CD1c-positive myeloid dendritic cell (primary cell): ENCODE results near the gene XYLT2.
A peak's percentile ranks its signal among the peaks of the same experiment; 100 is the strongest.
"Not testable (repeated sequence)": the region's sequence is repeated elsewhere in the genome, so short reads cannot be mapped to it uniquely, and the experiment has no call there.

Source experiments
- DNase-seq: peaks from one replicate; pipeline ENCODE4 v3.0.0-alpha.2; 2016; ENCODE audit errors: extremely low spot score

XYLT2 gene

DNA sequence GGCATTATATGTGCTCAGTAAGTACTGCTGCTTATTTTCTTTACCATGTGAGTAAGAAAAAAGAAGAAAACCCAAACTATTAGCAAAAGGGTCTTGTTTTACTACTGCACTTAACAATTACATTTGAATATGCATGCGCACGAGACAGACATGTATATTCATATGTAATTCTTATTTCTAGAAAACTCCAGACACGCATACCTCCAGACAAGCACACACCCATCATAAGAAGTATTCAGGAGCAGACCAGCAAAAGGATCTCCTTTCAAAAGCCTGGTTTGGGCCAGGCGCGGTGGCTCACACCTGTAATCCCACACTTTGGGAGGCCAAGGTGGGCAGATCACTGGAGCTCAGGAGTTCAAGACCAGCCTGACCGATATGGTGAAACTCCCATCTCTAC is 43.6 kb downstream of the XYLT2 start:
- no peak for DNase-seq

DNA sequence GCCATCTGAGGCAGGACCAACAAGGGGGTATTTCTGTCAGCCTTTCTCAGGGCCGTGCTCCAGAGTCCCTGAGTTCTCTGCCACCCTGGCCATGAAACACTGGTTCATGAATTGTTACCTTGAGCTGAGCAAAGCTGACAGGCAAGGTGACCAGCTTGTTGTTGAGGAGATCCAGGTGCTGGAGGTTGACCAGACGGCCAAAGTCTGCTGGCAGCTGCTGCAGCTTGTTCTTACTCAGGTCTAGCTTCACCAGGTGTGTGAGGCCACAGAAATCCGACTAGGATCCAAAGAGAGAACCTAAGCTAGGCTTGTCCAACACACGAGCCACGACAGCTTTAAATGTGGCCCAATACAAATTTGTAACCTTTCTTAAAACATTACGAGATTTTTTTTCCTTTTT is 46.7 kb downstream of the XYLT2 start:
- DNase-seq: no peak

DNA sequence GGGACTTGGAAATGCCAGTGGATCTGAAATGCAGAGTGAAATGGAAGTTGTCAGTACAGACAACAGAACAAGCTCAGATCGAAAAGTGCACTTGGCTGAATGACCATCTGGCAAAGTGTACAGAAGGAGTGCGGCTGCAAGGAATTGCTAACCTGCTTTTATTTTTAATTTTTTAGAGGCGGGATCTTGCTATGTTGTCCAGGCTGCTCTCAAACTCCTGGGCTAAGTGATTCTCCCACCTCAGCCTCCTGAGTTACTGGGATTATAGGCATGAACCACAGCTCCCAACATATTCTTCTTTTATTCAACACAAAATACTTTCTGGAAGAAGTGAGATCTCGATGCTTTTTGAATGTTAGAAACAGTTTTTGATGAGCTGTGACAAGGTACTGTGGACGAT is 47.8 kb downstream of the XYLT2 start:
- no peak for DNase-seq

DNA sequence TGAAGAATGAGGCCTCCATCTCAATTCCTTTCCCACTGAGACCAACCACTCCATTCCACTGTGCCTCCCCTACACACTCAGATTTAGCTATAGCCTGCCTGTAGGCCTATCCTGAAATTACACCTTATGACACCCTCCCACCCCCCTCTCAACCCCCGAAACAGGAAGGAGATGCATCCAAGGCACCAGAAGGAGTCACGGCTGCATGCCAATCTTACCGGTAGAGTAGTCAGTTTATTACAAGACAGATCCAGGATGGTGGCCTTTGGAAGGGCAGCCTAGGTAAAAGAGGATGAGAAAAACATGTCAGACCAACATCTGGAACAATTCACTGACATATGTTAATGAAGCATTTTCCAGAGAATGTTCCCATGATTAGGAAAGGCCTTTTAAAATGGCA is 48.8 kb downstream of the XYLT2 start:
- DNase-seq: peak; percentile 14

- DNase-seq: peak; percentile 71
Measured at GRCh38 chr17:50396261-50397110, 50.6 kb downstream of the XYLT2 start.

- DNase-seq: peak; percentile 93
Measured at GRCh38 chr17:50397111-50397918, 51.4 kb downstream of the XYLT2 start, which contains the start of gene LRRC59. Gene LRRC59, minus strand, starts transcription at chr17:50397523. Its CDS starts 206 bp downstream, at chr17:50397317.

GRCh38 chr17:50397919-50398285 is 52.0 kb downstream of the XYLT2 start:
- DNase-seq: no peak

DNA sequence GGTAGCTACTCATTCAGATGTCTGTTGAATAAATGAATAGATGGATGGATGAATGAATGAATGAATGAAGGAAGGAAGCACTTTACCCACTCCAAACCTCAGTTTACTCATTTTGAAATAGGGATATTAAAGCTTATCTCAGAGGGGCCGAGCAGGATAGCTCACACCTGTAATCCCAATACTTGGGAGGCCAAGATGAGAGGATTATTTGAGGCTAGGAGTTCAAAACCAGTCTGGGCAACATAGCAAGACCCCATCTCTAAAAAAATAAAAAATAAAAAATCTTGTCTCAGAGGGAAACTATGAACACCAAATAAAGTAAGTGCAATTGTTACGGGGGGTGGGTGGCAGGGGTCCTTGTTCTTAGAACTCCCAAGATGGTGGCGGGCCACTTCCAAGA is 52.7 kb downstream of the XYLT2 start:
- not testable (repeated sequence) for DNase-seq

- not testable (repeated sequence) for DNase-seq
Measured at GRCh38 chr17:50399591-50399990, 53.7 kb downstream of the XYLT2 start.

DNA sequence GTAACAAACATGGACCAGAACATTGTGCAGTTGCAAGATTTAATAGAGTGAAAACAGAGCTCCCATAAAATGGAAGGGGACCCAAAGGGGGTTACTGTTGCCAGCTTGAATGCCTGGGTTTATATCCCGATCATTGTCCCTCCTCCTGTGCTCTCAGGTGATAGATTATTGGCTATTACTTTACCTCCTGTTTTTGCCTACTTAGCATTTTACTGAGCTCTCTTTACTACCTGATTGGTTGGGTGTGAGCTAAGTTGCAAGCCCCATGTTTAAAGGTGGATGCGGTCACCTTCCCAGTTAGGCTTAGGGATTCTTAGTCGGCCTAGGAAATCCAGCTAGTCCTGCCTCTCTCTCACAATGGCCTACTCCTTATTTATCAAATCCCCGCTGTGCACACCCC is 59.4 kb downstream of the XYLT2 start:
- not testable (repeated sequence) for DNase-seq

DNA sequence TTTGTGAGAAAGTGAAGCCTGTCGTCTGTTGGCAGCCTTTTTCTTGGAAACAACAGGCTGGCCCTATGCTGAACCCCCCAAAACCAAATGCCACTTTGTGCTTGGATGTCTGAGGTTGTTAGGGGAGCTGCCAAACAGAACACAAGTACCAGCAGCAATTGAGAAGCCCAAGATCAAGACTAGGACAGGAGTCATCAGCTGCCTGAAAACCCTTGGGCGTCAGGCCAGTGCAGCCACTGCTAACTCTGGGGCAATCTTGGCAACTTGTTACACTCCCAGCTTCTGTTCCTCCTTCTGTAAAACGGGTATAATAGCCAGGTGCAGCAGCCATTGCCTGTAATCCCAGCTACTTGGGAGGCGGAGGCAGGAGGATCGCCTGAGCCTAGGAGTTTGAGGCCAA is 60.7 kb downstream of the XYLT2 start:
- DNase-seq: no peak

DNA sequence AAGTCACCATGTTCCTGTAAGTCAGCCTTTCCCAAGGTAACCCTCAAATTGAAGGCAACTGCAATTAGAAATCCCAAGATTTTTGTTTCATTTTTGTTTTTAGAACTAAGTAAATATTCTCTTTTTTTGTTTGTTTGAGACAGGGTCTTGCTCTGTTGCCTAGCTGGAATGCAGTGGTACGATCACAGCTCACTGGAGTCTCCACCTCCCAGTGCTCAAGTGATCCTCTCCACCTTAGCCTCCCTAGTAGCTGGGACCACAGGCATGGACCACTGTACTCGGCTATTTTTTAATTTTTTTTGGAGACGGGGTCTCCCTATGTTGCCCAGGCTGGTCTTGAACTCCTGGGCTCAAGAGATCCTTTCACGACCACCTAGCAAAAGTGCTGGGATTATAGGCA is 62.0 kb downstream of the XYLT2 start:
- no peak for DNase-seq
